Loucy (cell line): Measurements from ENCODE around the gene ABHD14A.
"Not testable (repeated sequence)": the region's sequence is repeated elsewhere in the genome, so short reads cannot be mapped to it uniquely, and the experiment has no call there.

Experiments used
- H2AFZ ChIP-seq: fragments of 200-600 bp; sonication (generic); 2 replicates; pipeline ENCODE4 v1.6.0; 2016; ENCODE audit warnings: antibody characterized with exemption, mild to moderate bottlenecking, low read length, moderate library complexity
- H3F3A ChIP-seq: fragments of 200-600 bp; 2 replicates; pipeline ENCODE4 v1.6.0; 2016; ENCODE audit warnings: antibody characterized with exemption, low read depth, mild to moderate bottlenecking
- H3K27me3 ChIP-seq: fragments of 200-600 bp; sonication (generic); 2 replicates; pipeline ENCODE4 v1.6.1; 2014; ENCODE audit warnings: low read length, mild to moderate bottlenecking; ENCODE audit not compliant: insufficient read depth, poor library complexity, severe bottlenecking
- H3K36me3 ChIP-seq: fragments of 200-600 bp; sonication (generic); 2 replicates; pipeline ENCODE4 v1.6.1; 2016; ENCODE audit warnings: low read length; ENCODE audit not compliant: insufficient read depth
- H3K4me1 ChIP-seq: fragments of 200-600 bp; sonication (generic); 2 replicates; pipeline ENCODE4 v1.5.1; 2014; ENCODE audit warnings: low read length, mild to moderate bottlenecking; ENCODE audit not compliant: insufficient read depth, poor library complexity, severe bottlenecking
- H3K4me2 ChIP-seq: fragments of 200-600 bp; sonication (generic); 2 replicates; pipeline ENCODE4 v1.6.0; 2014; ENCODE audit warnings: antibody characterized with exemption, low read length, low read depth, mild to moderate bottlenecking; ENCODE audit not compliant: poor library complexity, severe bottlenecking
- H3K4me3 ChIP-seq: fragments of 200-600 bp; sonication (generic); 2 replicates; pipeline ENCODE4 v1.5.1; 2014; ENCODE audit warnings: low read length, mild to moderate bottlenecking, mixed read lengths; ENCODE audit not compliant: poor library complexity, severe bottlenecking
- H3K79me2 ChIP-seq: fragments of 200-600 bp; sonication (generic); 2 replicates; pipeline ENCODE4 v1.6.1; 2014; ENCODE audit warnings: low read length; ENCODE audit not compliant: insufficient read depth
- H3K9ac ChIP-seq: fragments of 200-600 bp; sonication (generic); 2 replicates; pipeline ENCODE4 v1.6.0; 2014; ENCODE audit warnings: mild to moderate bottlenecking, low read depth, low read length, moderate library complexity; ENCODE audit not compliant: poor library complexity, severe bottlenecking
- H3K9me2 ChIP-seq: fragments of 200-600 bp; sonication (generic); replicated peaks from 2 replicates; pipeline ENCODE4 v1.6.1; 2016; ENCODE audit warnings: low read depth, low read length, mixed read lengths
- H3K9me3 ChIP-seq: fragments of 200-600 bp; sonication (generic); 2 replicates; pipeline ENCODE4 v1.6.1; 2014; ENCODE audit warnings: mild to moderate bottlenecking, antibody characterized with exemption, low read length, low read depth; ENCODE audit not compliant: insufficient read depth
- H4K20me1 ChIP-seq: fragments of 200-600 bp; sonication (generic); 2 replicates; pipeline ENCODE4 v1.6.0; 2014; ENCODE audit warnings: antibody characterized with exemption, low read length, mild to moderate bottlenecking; ENCODE audit not compliant: insufficient read depth, poor library complexity, severe bottlenecking
- EZH2phosphoT487 ChIP-seq: fragments of 200-600 bp; IDR thresholded peaks from 2 replicates; pipeline ENCODE4 v1.6.1; 2018; ENCODE audit warnings: antibody characterized with exemption, mild to moderate bottlenecking, moderate library complexity, borderline replicate concordance
- TF ChIP-seq, protein P1 (sequence below): fragments of 200-600 bp; sonication (generic); conservative IDR thresholded peaks from 2 replicates; pipeline ENCODE4 v1.5.1; 2014; ENCODE audit warnings: mild to moderate bottlenecking, antibody characterized with exemption, low read length

Gene ABHD14A

DNA sequence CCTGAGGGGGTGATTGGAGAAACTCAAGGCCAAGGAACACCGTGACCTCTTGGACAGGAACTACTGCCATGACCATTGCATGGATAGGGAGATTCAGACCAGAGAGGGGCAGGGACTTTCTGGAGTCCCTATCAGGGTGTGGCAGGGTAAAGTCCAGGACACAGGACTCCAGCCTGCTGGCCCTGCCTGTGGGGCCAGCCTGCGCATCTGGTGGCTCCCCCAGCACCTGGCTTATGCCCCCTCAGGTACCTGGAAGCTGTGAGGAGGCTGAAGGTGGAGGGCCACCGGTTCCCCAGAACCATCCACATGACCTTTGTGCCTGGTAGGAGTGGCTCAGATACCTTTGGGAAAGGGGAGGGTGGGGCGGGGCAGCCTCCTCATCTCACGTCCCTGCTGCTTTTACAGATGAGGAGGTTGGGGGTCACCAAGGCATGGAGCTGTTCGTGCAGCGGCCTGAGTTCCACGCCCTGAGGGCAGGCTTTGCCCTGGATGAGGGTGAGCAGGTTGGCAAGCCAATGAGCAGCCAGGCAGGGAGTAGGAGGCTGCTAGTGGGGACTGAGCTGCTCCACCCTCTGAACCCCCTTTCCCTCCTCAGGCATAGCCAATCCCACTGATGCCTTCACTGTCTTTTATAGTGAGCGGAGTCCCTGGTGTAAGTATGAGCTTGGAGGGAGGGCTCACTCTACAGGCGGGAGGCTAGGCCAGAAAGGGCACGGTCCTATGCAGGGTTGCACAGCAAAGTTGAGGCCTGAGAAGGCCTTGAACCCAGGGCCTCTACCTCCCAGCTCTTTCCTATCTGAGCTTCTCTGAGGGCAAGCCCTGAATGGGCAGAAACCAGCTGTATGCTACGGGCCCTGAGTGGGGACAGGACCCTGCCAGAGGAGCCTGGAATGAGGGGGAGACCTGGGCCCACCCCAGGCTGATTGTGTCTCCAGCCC is 11.4 kb downstream of the ABHD14A start:
- no peak overlapping the region for H3K4me2 ChIP-seq
- H3K9ac ChIP-seq, result no peak overlapping the region
- H3K36me3 ChIP-seq, result no peaks in the 10 kb centered on the region
- no peak overlapping the region for H2AFZ ChIP-seq
- H4K20me1 ChIP-seq, result peaks cover 1% of the 10 kb centered on the region
- no peaks in the 10 kb centered on the region for H3K9me3 ChIP-seq
- no peaks in the 10 kb centered on the region for H3K9me2 ChIP-seq
- no peak overlapping the region for H3K4me3 ChIP-seq
- peaks cover 10% of the 10 kb centered on the region; the same call in 1 of the 2 replicates for H3K79me2 ChIP-seq
- peaks cover 5% of the 10 kb centered on the region for H3F3A ChIP-seq
- TF ChIP-seq, protein P1, sequence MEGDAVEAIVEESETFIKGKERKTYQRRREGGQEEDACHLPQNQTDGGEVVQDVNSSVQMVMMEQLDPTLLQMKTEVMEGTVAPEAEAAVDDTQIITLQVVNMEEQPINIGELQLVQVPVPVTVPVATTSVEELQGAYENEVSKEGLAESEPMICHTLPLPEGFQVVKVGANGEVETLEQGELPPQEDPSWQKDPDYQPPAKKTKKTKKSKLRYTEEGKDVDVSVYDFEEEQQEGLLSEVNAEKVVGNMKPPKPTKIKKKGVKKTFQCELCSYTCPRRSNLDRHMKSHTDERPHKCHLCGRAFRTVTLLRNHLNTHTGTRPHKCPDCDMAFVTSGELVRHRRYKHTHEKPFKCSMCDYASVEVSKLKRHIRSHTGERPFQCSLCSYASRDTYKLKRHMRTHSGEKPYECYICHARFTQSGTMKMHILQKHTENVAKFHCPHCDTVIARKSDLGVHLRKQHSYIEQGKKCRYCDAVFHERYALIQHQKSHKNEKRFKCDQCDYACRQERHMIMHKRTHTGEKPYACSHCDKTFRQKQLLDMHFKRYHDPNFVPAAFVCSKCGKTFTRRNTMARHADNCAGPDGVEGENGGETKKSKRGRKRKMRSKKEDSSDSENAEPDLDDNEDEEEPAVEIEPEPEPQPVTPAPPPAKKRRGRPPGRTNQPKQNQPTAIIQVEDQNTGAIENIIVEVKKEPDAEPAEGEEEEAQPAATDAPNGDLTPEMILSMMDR, result no peak
- no peak for TF ChIP-seq EZH2phosphoT487
- H3K27me3 ChIP-seq, result no peaks in the 10 kb centered on the region
- peaks cover 16% of the 10 kb centered on the region for H3K4me1 ChIP-seq

GRCh38 chr3:51987568-51987967 is 12.7 kb downstream of the ABHD14A start:
- Histone ChIP-seq H3K27me3 (no peaks in the 10 kb centered on the region), H3K9me2 (no peaks in the 10 kb centered on the region), H3K4me3 (no peak overlapping the region), H3K9ac (no peak overlapping the region), H3K4me1 (peaks cover 21% of the 10 kb centered on the region), H3K9me3 (no peaks in the 10 kb centered on the region), H3F3A (peaks cover 4% of the 10 kb centered on the region), H4K20me1 (peaks cover 14% of the 10 kb centered on the region), H3K79me2 (peaks cover 20% of the 10 kb centered on the region), H3K4me2 (no peak overlapping the region), H3K36me3 (peaks cover 9% of the 10 kb centered on the region; the same call in 1 of the 2 replicates), H2AFZ (no peak overlapping the region)
- TF ChIP-seq EZH2phosphoT487, result no peak
- TF ChIP-seq, protein P1, result no peak

DNA sequence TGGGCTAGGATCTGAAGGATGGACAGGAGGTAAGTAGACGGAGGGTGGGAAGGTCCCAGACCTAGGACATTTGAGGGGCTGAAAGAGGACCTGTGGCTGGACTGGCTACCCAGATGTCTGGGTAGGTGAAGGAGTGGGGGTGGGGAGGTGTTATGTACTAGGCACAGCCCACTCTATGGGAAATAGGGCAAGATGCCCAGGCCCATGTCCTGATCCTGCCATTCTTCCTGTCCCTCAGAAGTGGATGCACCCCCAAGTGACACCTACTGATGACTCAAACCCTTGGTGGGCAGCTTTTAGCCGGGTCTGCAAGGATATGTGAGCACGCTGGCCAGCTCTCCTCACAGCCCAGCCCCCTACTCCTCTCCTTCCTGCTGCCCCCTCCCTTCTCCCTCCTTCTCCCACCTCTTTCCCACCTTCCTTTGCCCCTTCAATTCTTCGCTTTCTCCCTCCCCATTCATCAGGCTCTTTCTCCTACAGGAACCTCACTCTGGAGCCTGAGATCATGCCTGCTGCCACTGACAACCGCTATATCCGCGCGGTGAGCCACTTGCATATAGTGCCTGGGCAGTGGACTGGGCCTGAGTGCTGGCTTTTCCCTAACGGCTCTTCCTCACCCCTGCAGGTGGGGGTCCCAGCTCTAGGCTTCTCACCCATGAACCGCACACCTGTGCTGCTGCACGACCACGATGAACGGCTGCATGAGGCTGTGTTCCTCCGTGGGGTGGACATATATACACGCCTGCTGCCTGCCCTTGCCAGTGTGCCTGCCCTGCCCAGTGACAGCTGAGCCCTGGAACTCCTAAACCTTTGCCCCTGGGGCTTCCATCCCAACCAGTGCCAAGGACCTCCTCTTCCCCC is 13.7 kb downstream of the ABHD14A start:
- Histone ChIP-seq H3K4me3 (no peak overlapping the region), H3K27me3 (no peaks in the 10 kb centered on the region), H3K4me1 (peaks cover 21% of the 10 kb centered on the region), H3K9me2 (no peaks in the 10 kb centered on the region), H2AFZ (no peak overlapping the region), H3K4me2 (no peak overlapping the region), H4K20me1 (peaks cover 22% of the 10 kb centered on the region), H3K9me3 (no peaks in the 10 kb centered on the region), H3F3A (no peaks in the 10 kb centered on the region), H3K36me3 (peaks cover 12% of the 10 kb centered on the region; the same call in 1 of the 2 replicates), H3K9ac (no peak overlapping the region), H3K79me2 (peaks cover 28% of the 10 kb centered on the region)
- TF ChIP-seq EZH2phosphoT487, result no peak
- TF ChIP-seq, protein P1, result no peak

GRCh38 chr3:51990501-51990971 is 15.7 kb downstream of the ABHD14A start:
- Histone ChIP-seq H3K4me1 (peaks cover 25% of the 10 kb centered on the region), H3K79me2 (peaks cover 44% of the 10 kb centered on the region), H4K20me1 (peaks cover 42% of the 10 kb centered on the region), H3K36me3 (peaks cover 28% of the 10 kb centered on the region; the same call in 1 of the 2 replicates)
- not testable (repeated sequence) for H3K9me2 ChIP-seq, H3K27me3 ChIP-seq, H3K4me3 ChIP-seq, H3K4me2 ChIP-seq, H3K9me3 ChIP-seq, H2AFZ ChIP-seq, H3K9ac ChIP-seq, H3F3A ChIP-seq
